GM04503 (cell line): Measurements from ENCODE around the gene SP1.
"Not testable (repeated sequence)": the region's sequence is repeated elsewhere in the genome, so short reads cannot be mapped to it uniquely, and the experiment has no call there.

Experiments
- DNase-seq: peaks from one replicate; pipeline ENCODE4 v3.0.0-alpha.2; 2012; ENCODE audit warnings: low read depth

SP1 gene

GRCh38 chr12:53414756-53415417 lies 34.9 kb downstream of the SP1 start:
- DNase-seq = no peak

GRCh38 chr12:53415752-53416389 lies 35.9 kb downstream of the SP1 start:
- DNase-seq = not testable (repeated sequence)

DNA sequence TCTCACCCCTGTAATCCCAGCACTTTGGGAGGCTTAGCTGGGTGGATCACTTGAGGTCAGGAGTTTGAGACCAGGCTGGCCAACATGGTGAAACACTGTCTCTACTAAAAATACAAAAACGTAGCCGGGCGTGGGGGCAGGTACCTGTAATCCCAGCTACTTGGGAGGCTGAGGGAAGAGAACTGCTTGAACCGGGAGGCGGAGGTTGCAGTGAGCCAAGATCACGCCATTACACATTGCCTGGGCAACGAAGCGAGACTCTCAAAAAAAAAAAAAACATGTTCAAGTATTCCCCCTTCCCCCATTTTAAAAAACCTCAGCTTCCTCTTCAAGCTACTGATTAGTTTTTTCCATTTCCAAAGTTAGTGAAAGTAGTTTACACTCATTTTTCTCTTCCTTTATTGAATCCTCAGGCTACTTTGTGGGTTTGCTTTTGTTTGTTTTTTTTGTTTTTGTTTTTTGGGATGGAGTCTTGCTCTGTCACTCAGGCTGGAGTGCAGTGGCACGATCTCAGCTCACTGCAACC lies 37.4 kb downstream of the SP1 start:
- not testable (repeated sequence) for DNase-seq

GRCh38 chr12:53418221-53418620 lies 38.2 kb downstream of the SP1 start:
- no peak for DNase-seq

- DNase-seq = no peak
Measured at GRCh38 chr12:53419756-53420155, 39.8 kb downstream of the SP1 start.

DNA sequence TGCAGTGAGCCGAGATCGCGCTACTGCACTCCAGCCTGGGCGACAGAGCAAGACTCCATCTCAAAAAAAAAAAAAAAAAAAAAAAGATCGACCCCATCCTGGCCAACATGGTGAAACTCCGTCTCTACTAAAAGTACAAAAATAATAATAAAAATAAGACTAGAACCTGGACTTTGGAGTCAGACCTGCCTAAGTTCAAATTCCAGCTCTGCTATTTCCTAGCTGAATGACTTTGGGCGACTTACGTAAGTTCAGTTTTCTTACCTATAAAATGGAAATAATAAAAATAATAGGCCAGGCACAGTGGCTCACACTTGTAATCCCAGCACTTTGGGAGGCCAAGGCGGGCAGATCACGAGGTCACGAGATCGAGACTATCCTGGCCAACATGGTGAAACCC lies 42.3 kb downstream of the SP1 start:
- not testable (repeated sequence) for DNase-seq

- no peak for DNase-seq
Measured at GRCh38 chr12:53423597-53423996, 43.6 kb downstream of the SP1 start, which contains the start of gene AMHR2. Gene AMHR2, plus strand, starts transcription at chr12:53423855. Its CDS starts 80 bp downstream, at chr12:53423935.

DNA sequence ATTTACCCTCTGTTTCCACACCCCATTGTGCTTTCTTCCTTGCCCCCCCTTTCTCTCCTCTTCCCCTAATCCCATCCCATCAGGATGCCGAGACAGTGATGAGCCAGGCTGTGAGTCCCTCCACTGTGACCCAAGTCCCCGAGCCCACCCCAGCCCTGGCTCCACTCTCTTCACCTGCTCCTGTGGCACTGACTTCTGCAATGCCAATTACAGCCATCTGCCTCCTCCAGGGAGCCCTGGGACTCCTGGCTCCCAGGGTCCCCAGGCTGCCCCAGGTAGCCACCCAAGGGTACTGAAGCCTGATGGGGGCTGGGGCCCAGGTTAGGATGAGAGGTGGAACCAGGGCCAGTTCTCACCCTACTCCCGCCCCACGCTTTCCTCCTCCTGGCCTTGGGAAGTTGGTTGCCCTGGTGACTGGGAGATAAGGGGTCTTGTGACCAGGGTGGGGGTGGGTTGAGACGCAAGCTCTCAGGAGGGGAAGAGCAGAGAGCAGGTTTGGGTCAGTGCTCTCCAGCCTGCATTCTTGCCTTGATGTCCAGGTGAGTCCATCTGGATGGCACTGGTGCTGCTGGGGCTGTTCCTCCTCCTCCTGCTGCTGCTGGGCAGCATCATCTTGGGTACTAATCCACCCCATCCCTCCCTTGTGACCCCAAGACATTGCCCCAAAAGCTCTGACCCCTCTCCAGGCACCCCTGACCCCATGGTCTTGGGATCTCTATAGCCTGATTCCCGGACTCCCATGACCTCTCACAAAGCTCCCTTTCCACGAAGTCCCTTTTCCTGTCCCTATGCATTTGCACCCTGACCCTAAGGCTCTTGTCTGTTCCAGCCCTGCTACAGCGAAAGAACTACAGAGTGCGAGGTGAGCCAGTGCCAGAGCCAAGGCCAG lies 44.9 kb downstream of the SP1 start:
- DNase-seq = no peak

GRCh38 chr12:53425515-53426150 lies 45.7 kb downstream of the SP1 start:
- no peak for DNase-seq

DNA sequence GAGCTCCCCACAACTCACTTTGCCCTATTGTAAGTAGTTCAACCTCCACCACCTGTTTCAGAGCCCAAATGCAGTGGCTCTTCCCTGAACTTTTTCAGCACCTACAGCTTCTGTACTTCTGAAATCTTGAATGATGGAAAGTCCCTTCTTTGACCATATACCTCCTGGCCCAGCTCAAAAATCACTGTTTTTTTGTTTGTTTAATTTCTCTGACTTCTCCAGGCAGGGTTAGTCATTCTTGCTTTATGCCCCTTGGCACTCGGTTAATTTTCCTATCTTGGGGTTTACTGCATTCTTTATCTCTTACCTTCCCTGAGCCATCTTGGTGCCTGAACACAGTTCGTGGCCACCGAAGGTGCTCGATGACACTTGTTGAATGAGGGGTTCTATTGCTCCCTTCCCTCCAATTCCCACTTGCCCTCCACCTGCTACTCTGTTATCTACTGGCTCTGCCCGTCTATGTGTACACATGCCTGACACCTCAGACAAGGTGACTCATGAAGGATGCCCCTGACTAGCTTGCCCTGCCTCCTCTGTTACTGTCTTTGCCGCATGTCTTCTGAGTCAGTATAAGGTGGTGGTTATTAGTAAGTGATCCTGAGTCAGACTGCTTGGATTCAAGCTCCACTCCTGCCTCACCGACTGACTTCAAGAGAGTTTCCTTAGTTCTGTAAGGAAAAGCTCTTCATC lies 48.1 kb downstream of the SP1 start:
- peak; percentile 69 for DNase-seq

- DNase-seq = no peak
Measured at GRCh38 chr12:53428741-53429140, 48.8 kb downstream of the SP1 start.

DNA sequence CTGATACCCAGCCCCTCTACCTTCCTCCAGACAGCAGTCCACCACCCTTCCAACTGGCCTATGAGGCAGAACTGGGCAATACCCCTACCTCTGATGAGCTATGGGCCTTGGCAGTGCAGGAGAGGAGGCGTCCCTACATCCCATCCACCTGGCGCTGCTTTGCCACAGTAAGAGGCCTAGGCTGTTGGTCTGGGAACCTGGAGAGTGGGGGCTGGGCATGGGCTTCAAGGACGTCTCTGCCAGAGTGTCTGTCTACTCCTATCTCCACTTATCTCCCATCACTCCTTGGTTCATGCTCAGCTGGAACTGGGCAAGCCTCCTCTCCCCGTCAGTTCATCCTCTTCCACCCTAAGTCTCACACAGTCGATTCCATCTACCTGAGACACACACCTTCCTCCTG lies 50.1 kb downstream of the SP1 start:
- DNase-seq = no peak

DNA sequence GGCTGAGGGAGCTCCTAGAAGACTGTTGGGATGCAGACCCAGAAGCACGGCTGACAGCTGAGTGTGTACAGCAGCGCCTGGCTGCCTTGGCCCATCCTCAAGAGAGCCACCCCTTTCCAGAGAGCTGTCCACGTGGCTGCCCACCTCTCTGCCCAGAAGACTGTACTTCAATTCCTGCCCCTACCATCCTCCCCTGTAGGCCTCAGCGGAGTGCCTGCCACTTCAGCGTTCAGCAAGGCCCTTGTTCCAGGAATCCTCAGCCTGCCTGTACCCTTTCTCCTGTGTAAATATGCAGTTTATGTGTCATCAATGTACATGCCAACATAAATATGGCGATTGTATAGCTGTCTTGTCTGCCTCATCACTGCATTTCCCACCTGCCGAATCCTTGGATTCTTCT lies 51.2 kb downstream of the SP1 start:
- DNase-seq = no peak

DNA sequence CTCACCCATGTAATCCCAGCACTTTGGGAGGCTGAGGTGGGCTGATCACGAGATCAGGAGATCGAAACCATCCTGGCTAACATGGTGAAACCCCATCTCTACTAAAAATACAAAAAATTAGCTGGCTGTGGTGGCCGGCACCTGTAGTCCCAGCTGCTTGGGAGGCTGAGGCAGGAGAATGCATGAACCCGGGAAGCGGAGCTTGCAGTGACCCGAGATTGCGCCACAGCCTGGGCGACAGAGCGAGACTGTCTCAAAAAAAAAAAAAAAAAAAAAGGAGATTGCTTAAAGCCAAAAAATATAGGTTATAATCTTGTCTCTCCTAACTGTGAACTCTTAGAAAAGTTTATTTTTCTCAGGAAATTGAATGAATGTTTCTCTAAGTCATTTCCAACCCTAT lies 55.4 kb downstream of the SP1 start:
- DNase-seq = not testable (repeated sequence)

- DNase-seq = not testable (repeated sequence)
Measured at GRCh38 chr12:53439582-53439981, 59.6 kb downstream of the SP1 start.

DNA sequence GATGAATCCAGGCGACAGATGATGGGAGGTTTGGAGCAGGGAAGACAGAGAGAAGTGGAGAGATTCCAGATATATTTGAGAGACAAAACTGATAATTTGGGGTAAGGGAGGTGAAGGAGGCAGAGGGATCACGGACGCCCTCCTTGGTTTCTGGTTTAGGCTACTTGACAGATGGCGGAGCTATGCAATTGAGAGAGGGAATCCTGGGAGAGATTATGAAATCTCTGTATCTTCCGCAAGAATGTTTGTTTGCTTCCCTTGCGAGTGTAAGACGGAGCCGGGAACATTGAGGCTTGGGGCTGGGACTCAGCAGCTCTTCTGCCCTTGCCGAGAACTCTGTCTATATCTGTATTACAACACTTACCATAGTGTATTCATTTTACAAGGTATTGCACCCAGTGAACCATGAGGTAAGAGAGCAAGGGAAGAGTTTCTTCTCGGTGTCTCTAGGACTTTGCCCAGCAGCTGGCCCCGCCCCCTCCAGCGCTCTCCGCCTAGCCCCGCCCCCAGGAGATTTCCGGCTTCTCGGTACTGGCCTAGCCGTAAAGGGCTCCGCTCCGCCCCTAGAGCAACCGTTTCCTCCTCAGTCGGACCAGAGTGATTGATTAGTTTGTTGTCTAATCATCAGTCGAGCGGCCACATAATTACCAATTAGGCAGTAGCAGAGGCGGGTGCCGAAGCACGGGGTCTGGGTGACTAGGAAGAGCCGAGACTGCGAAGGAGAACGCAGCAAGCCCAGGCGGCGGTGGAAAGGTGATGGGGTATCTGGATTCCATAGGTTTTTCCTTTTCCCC lies 61.3 kb downstream of the SP1 start, which contains the start of gene PRR13:
TSS of gene PRR13 (plus strand) at position 695 of the 794 bp plus-strand sequence. CDS start 981 bp downstream, outside the sequence.
- DNase-seq = peak; percentile 98

GRCh38 chr12:53443955-53444354 lies 64.0 kb downstream of the SP1 start:
- no peak for DNase-seq

DNA sequence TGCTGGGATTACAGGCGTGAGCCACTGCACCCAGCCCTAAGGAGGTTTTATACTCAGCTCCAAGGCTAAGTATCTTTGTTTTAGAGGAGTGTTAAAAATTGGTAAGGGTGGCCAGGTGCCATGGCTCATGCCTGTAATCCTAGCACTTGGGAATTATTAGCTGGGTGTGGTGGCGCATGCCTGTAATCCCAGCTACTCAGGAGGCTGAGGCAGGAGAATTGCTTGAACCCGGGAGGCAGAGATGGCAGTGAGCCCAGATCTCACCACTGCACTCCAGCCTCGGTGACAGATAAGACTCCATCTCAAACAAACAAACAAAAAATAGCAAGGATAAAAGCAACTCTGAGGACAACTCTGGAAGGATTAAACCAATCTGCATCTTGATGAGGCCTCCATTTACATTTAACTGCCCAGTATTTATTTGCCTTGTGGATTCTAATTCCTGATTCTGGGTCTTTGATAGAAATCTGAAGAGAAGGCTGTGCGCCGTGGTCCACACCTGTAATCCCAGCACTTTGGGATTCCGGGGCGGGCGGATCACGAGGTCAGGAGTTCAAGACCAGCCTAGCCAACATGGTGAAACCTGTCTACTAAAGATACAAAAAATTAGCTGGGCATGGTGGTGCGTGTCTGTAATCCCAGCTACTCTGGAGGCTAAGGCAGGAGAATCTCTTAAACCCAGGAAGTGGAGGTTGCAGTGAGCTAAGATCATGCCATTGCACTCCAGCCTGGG lies 64.8 kb downstream of the SP1 start:
- not testable (repeated sequence) for DNase-seq

- no peak for DNase-seq
Measured at GRCh38 chr12:53450936-53451335, 71.0 kb downstream of the SP1 start.
